Ovary (tissue), 9 donors: Measurements from ENCODE around the gene N4BP3. TPM values are rescaled to one million over a fixed set of nuclear protein-coding genes. Genes with fewer than 3 reads are reported as not detected.

Source experiments
- DNase-seq, 5 donors: peaks; one replicate each; pipeline ENCODE4 v3.0.0-alpha.2; 2019 to 2020
- H3K27ac ChIP-seq, 2 donors: fragments of 200-600 bp; one replicate each; pipeline versions ENCODE4 v1.5.1 to v1.8.0; 2019 to 2022
- H3K27me3 ChIP-seq: fragments of 200-600 bp; one replicate; pipeline ENCODE4 v1.8.0; 2022
- H3K36me3 ChIP-seq: fragments of 200-600 bp; sonication (generic); one replicate; pipeline ENCODE4 v1.5.1; 2019
- H3K4me1 ChIP-seq: one replicate; pipeline ENCODE4 v1.8.1; 2013; ENCODE audit warnings: mild to moderate bottlenecking, moderate library complexity; ENCODE audit not compliant: insufficient read depth
- H3K4me3 ChIP-seq: fragments of 200-600 bp; sonication (generic); one replicate; pipeline ENCODE4 v1.5.1; 2017
- H3K9me3 ChIP-seq, 2 donors: fragments of 200-600 bp in 1 of 2; sonication (generic) in 1 of 2; one replicate each; pipeline versions ENCODE4 v1.5.1 to v1.8.1; 2013 to 2019; ENCODE audit warnings: mild to moderate bottlenecking in 1 of 2, moderate library complexity in 1 of 2
- EP300 ChIP-seq: sonication (generic); formaldehyde crosslinking; IDR thresholded peaks from one replicate; pipeline ENCODE4 v1.6.1; 2017; ENCODE audit warnings: antibody characterized with exemption
- POLR2A ChIP-seq: fragments of 450-650 bp; IDR thresholded peaks from one replicate; pipeline ENCODE4 v1.6.1; 2017; ENCODE audit warnings: antibody characterized with exemption, mild to moderate bottlenecking, moderate library complexity
- WGBS, 3 donors: extraction: QIAGEN DNeasy Blood & Tissue Kit in 1 of 3; methylation state at CpG; one replicate each; pipeline versions ENCODE4 v1.1.5 to v1.1.7; 2013 to 2017; 5-methylcytosine and 5-hydroxymethylcytosine counted together
- intact Hi-C, 4 donors: fragments of 100-400 bp; cut with DNase I; formaldehyde crosslinking; loops; one replicate each; pipeline versions ENCODE4 v1.11.0 to v1.15.1; 2022 to 2023
- polyA plus RNA-seq, 2 donors: library from polyadenylated mRNA; stranded (reverse); fragments of 200-250 nt in 1 of 2; fragments of 350-450 nt in 1 of 2; fragmentation: Illumina TruSeq in 1 of 2; extraction: RNeasy Lipid Tissue Mini Kit (QIAGEN cat#74804) in 1 of 2; gene quantifications; one replicate each; pipeline ENCODE4 v1.2.3, GENCODE V29; 2013 to 2014
- total RNA-seq, 7 donors: library from RNA; depleted of rRNA in 2 of 7; stranded (reverse); fragments of >200 nt in 2 of 7; fragmentation: NEBNext Ultra II Directional in 3 of 7; extraction: Animal tissue kit (Norgen Biotek cat#: 25700) in 3 of 7; gene quantifications; one replicate each; pipeline versions ENCODE4 v1.1.0 to v1.2.4, GENCODE V29; 2016 to 2023
- TF ChIP-seq, protein P1 (sequence below), 3 donors: fragments of 450-650 bp in 2 of 3; fragments of 200-600 bp in 1 of 3; IDR thresholded peaks; one replicate each; pipeline versions ENCODE4 v1.5.1 to v1.8.0; 2016 to 2022; ENCODE audit warnings: antibody characterized with exemption in 3 of 3, mild to moderate bottlenecking in 1 of 3
- donor health status: DM: no; HTN: no; CAD: no; lungs with moderate emphysema.
- donor health status: DM: no; HTN: no; CAD: no.
- donor health status: Bipolar disorder and iron deficiency.
- donor health status: DM: yes; HTN: yes; CAD: no.
- donor health status: DM: no; HTN: no; CAD: no.
- donor health status: DM: yes; HTN: yes; CAD: no.

N4BP3 gene
- total and polyA plus RNA-seq, 9 donors, result 0.40 to 1.8 (median 0.58) TPM

- no peaks in the 10 kb centered on the region for H3K4me1 ChIP-seq
- H3K9me3 ChIP-seq, result no peaks in the 10 kb centered on the region
- intact Hi-C loops, result loop anchor here in 3 of 4 donors (5.0 kb wide), 2 partner anchors 84 to 89 kb away; no protein-coding TSS in a partner anchor
- no peak for TF ChIP-seq EP300
- no peak for TF ChIP-seq POLR2A
- TF ChIP-seq, protein P1, sequence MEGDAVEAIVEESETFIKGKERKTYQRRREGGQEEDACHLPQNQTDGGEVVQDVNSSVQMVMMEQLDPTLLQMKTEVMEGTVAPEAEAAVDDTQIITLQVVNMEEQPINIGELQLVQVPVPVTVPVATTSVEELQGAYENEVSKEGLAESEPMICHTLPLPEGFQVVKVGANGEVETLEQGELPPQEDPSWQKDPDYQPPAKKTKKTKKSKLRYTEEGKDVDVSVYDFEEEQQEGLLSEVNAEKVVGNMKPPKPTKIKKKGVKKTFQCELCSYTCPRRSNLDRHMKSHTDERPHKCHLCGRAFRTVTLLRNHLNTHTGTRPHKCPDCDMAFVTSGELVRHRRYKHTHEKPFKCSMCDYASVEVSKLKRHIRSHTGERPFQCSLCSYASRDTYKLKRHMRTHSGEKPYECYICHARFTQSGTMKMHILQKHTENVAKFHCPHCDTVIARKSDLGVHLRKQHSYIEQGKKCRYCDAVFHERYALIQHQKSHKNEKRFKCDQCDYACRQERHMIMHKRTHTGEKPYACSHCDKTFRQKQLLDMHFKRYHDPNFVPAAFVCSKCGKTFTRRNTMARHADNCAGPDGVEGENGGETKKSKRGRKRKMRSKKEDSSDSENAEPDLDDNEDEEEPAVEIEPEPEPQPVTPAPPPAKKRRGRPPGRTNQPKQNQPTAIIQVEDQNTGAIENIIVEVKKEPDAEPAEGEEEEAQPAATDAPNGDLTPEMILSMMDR (IDR thresholded peaks at IDR 0.05), result no peak
- no peaks in the 10 kb centered on the region for H3K27me3 ChIP-seq
- no peak overlapping the region for H3K4me3 ChIP-seq
- 48 to 68% (median 51%) methylated on average over 22 of the region's 22 CpGs for WGBS, 3 donors
- H3K27ac ChIP-seq, result no peak overlapping the region
- no peaks in the 10 kb centered on the region for H3K36me3 ChIP-seq
- peak in 1 of 5 donors; percentile 41 for DNase-seq
These were observed 34.9 kb upstream of the N4BP3 start for GRCh38 chr5:178078197-178079010.

DNA sequence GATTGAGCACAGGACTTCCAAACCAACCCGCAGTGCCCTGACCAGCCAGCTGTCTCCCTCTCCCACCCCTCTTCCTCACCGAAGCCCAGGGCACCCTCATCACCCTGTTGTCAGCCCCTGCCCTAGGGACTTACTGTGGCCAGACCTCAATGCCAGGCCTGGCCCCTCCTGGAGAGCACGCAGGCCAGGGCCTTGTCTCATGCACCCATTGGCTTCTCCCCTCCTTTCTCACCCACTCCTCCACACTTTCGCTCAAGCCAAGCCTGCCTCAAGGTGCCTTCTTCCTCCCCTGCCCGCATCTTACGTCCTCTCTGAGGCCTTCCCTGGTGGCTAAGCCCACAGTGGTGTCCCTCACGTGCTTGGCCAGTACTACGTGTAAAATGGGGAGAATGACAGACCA, 33.3 kb upstream of the N4BP3 start:
- Histone ChIP-seq H3K27me3 (no peaks in the 10 kb centered on the region), H3K27ac (no peak overlapping the region), H3K9me3 (no peaks in the 10 kb centered on the region), H3K4me1 (no peaks in the 10 kb centered on the region), H3K36me3 (no peaks in the 10 kb centered on the region), H3K4me3 (no peak overlapping the region)
- intact Hi-C loops, result no loop called here
- DNase-seq, result no peak
- 65 to 84% (median 83%) methylated on average over 8 of the region's 8 CpGs for WGBS, 3 donors
- TF ChIP-seq POLR2A (no peak), EP300 (no peak)
- TF ChIP-seq, protein P1 (IDR thresholded peaks at IDR 0.05), result no peak

DNA sequence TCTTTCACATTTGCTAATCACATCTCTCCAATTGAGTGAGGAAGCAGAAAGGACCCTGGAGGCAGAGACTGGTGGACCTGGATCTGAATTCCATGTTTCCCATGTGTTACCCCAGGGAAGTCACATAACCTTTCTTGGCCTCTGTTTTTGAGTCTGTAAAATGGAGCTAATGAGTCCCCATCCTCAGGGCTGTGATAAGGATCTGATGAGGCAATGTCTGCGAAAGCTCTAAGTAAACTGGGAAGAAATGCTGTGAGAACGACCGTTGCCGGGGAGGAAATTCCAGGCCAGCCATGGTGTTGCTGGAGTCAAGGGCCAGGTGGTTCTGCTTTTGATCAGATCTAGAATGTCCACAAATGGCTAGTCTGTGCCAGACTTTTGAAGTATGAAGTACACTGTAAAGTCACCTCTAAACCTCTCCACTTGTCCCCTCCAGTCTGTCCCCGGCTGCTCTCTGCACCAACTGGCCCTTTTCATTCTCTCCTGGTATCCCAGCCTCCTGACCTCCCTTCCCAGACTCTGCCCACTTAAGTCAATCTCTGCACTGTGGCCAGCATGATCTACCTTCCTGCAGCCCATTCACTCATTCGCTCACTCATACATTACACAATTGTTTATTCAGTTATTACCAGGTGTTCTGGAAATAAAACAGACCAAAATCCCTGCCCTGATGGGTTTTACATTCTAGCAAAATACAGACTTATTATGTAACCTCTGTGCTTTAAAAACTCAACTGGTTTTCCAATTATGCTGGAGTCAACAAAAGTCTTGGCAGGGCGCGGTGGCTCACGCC, 32.5 kb upstream of the N4BP3 start:
- H3K9me3 ChIP-seq, result no peaks in the 10 kb centered on the region
- no peak for DNase-seq
- 84 to 88% (median 86%) methylated on average over 9 of the region's 9 CpGs for WGBS, 3 donors
- H3K4me3 ChIP-seq, result no peak overlapping the region
- TF ChIP-seq, protein P1 (IDR thresholded peaks at IDR 0.05), result no peak
- no peak for TF ChIP-seq POLR2A
- no peak for TF ChIP-seq EP300
- intact Hi-C loops, result no loop called here
- no peaks in the 10 kb centered on the region for H3K27me3 ChIP-seq
- H3K27ac ChIP-seq, result no peak overlapping the region
- no peaks in the 10 kb centered on the region for H3K36me3 ChIP-seq
- no peaks in the 10 kb centered on the region for H3K4me1 ChIP-seq

DNA sequence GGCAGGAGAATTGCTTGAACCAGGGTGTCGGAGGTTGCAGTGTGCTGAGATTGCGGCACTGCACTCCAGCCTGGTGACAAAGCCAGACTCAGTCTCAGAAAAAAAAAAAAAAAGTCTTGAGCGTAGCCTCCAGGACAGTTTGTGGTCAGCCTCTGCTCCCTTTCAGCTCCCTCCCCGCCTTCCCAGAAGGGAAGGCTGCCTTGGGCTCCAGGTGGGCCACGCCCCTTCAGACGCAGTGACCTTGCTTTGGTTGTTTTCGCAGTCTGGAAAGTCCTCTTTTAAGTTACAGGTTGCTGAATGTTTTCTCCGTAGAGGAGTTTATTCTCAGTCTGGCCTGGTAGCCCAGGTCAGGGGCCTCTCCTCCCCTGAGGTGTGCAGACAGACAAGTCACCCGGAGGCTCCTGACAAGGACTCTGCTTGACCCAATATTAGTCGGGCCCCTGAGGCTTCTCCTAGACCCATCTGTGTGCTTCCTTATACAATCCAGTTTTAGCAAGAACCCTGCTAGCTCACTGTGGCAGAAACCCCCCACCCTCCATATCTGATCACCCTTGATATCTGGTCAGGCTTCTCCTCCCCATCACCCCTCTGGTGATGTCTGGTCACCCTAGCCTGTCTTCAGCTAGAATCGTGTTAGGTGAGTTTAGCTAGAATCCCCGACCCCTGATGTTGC, 31.6 kb upstream of the N4BP3 start:
- H3K36me3 ChIP-seq, result no peaks in the 10 kb centered on the region
- no peak overlapping the region for H3K4me3 ChIP-seq
- TF ChIP-seq, protein P1 (IDR thresholded peaks at IDR 0.05), result no peak
- no peak overlapping the region for H3K27ac ChIP-seq
- H3K4me1 ChIP-seq, result no peaks in the 10 kb centered on the region
- intact Hi-C loops, result no loop called here
- H3K9me3 ChIP-seq, result no peaks in the 10 kb centered on the region
- WGBS, 3 donors, result 55 to 64% (median 56%) methylated on average over 12 of the region's 12 CpGs
- no peak for DNase-seq
- H3K27me3 ChIP-seq, result no peaks in the 10 kb centered on the region
